CD14-positive monocyte (primary cell): ENCODE data around the gene HABP4. TPM values are rescaled to one million over a fixed set of nuclear protein-coding genes. Genes with fewer than 3 reads are reported as not detected.

Experiments
- DNase-seq, 3 donors: peaks; one replicate each; pipeline ENCODE4 v3.0.0-alpha.2; 2011 to 2022
- H2AFZ ChIP-seq: 2 replicates; pipeline ENCODE4 v1.6.0; 2012; ENCODE audit warnings: mild to moderate bottlenecking, low read depth, low read length, inconsistent platforms; ENCODE audit not compliant: insufficient read depth, poor library complexity, severe bottlenecking
- H3K27ac ChIP-seq, 2 donors: 1 replicate in 1 of 2; 2 replicates in 1 of 2; pipeline ENCODE4 v1.5.1; 2012 to 2013; ENCODE audit warnings: low read length in 2 of 2, control low read depth in 1 of 2, inconsistent platforms in 1 of 2, low read depth in 1 of 2, mild to moderate bottlenecking in 1 of 2
- H3K27me3 ChIP-seq, 2 donors: one replicate each; pipeline versions ENCODE4 v1.6.0 to v1.6.1; 2011 to 2013; ENCODE audit warnings: low read length in 2 of 2; ENCODE audit not compliant: control insufficient read depth in 2 of 2, insufficient read depth in 2 of 2
- H3K36me3 ChIP-seq, 2 donors: replicated peaks in 1 of 2; 1 replicate in 1 of 2; 2 replicates in 1 of 2; pipeline versions ENCODE4 v1.5.1 to v1.6.1; 2012 to 2013; ENCODE audit warnings: low read length in 2 of 2, control low read depth in 1 of 2, inconsistent platforms in 1 of 2, mild to moderate bottlenecking in 1 of 2; ENCODE audit not compliant: insufficient read depth in 2 of 2, control insufficient read depth in 1 of 2
- H3K4me1 ChIP-seq, 2 donors: 1 replicate in 1 of 2; 2 replicates in 1 of 2; pipeline versions ENCODE4 v1.5.1 to v1.6.1; 2012 to 2013; ENCODE audit warnings: low read length in 2 of 2, control low read depth in 1 of 2, inconsistent platforms in 1 of 2, mild to moderate bottlenecking in 1 of 2, moderate library complexity in 1 of 2; ENCODE audit not compliant: insufficient read depth in 2 of 2, control insufficient read depth in 1 of 2
- H3K4me2 ChIP-seq: replicated peaks from 2 replicates; pipeline ENCODE3; 2012; ENCODE audit warnings: low read length, moderate library complexity, mild to moderate bottlenecking; ENCODE audit not compliant: poor library complexity, severe bottlenecking; ENCODE audit errors: extremely low read depth
- H3K4me3 ChIP-seq, 3 experiments: fragments of 200-600 bp in 1 of 3; sonication (generic) in 1 of 3; replicated peaks in 1 of 3; 1 replicate in 2 of 3; 2 replicates in 1 of 3; pipeline ENCODE4 v1.5.1; 2011 to 2013; ENCODE audit warnings: low read length in 3 of 3, mild to moderate bottlenecking in 3 of 3, control low read depth in 2 of 3, low read depth in 2 of 3, inconsistent platforms in 1 of 3, moderate library complexity in 1 of 3
- H3K79me2 ChIP-seq: 2 replicates; pipeline ENCODE4 v1.6.0; 2012; ENCODE audit warnings: mild to moderate bottlenecking, control low read depth, inconsistent platforms, low read length, moderate library complexity; ENCODE audit not compliant: insufficient read depth
- H3K9ac ChIP-seq: 2 replicates; pipeline ENCODE4 v1.6.0; 2017; ENCODE audit warnings: low read length, mild to moderate bottlenecking; ENCODE audit not compliant: insufficient read depth, poor library complexity, severe bottlenecking
- H3K9me3 ChIP-seq, 2 donors: replicated peaks in 1 of 2; 1 replicate in 1 of 2; 2 replicates in 1 of 2; pipeline versions ENCODE4 v1.5.1 to v1.6.1; 2012 to 2013; ENCODE audit warnings: low read length in 2 of 2, control low read depth in 1 of 2; ENCODE audit not compliant: control insufficient read depth in 1 of 2, insufficient read depth in 1 of 2
- H4K20me1 ChIP-seq: 2 replicates; pipeline ENCODE4 v1.6.0; 2012; ENCODE audit warnings: mild to moderate bottlenecking, low read length, control low read depth, moderate library complexity; ENCODE audit not compliant: insufficient read depth
- H3K27ac Mint-ChIP-seq, 7 donors: one replicate each; pipeline ENCODE4 v1.8.0; 2020; ENCODE audit warnings: mild to moderate bottlenecking in 7 of 7, mixed read lengths in 7 of 7, moderate library complexity in 6 of 7, inconsistent platforms in 2 of 7
- H3K27me3 Mint-ChIP-seq, 3 donors: one replicate each; pipeline ENCODE4 v1.8.0; 2021 to 2022; ENCODE audit warnings: low read depth in 3 of 3, mild to moderate bottlenecking in 3 of 3, mixed read lengths in 3 of 3, moderate library complexity in 3 of 3, inconsistent platforms in 1 of 3
- H3K36me3 Mint-ChIP-seq, 2 donors: one replicate each; pipeline ENCODE4 v1.8.0; 2020; ENCODE audit warnings: mixed read lengths in 2 of 2, inconsistent platforms in 1 of 2, mild to moderate bottlenecking in 1 of 2
- H3K4me1 Mint-ChIP-seq: one replicate; pipeline ENCODE4 v1.8.0; 2020; ENCODE audit warnings: mild to moderate bottlenecking, mixed read lengths
- H3K4me3 Mint-ChIP-seq, 2 donors: one replicate each; pipeline ENCODE4 v1.8.0; 2020; ENCODE audit warnings: mild to moderate bottlenecking in 2 of 2, mixed read lengths in 2 of 2, moderate library complexity in 1 of 2
- H3K9me3 Mint-ChIP-seq, 7 donors: one replicate each; pipeline ENCODE4 v1.8.0; 2020 to 2022; ENCODE audit warnings: mixed read lengths in 7 of 7, mild to moderate bottlenecking in 6 of 7, moderate library complexity in 6 of 7, inconsistent platforms in 2 of 7
- WGBS: methylation state at CpG from one replicate; pipeline ENCODE4 v1.1.5; 2013; ENCODE audit warnings: missing lambda C conversion rate; ENCODE audit not compliant: insufficient coverage; 5-methylcytosine and 5-hydroxymethylcytosine counted together
- intact Hi-C, 2 donors: fragments of 100-400 bp; cut with micrococcal nuclease; formaldehyde crosslinking; loops; one replicate each; pipeline versions ENCODE4 v1.15.0 to v1.15.1; 2023
- polyA plus RNA-seq, 3 donors: library from polyadenylated mRNA; depleted of rRNA in 1 of 3; unstranded in 2 of 3; stranded (reverse) in 1 of 3; fragments of 300-500 nt in 2 of 3; fragments of >200 nt in 1 of 3; fragmentation: Illumina TruSeq in 2 of 3; gene quantifications; 1 replicate in 2 of 3; 2 replicates in 1 of 3; pipeline ENCODE4 v1.2.3, GENCODE V29; 2012 to 2021
- TF ChIP-seq, protein P1 (sequence below): fragments of 200-600 bp; IDR thresholded peaks from one replicate; pipeline ENCODE4 v1.8.0; 2022; ENCODE audit warnings: antibody characterized with exemption, mild to moderate bottlenecking

Gene HABP4
- polyA plus RNA-seq, 3 donors, result 0.54 to 0.97 (median 0.68) TPM

GRCh38 chr9:96484521-96484931 lies 34.6 kb downstream of the HABP4 start:
- intact Hi-C loops, result no loop called here
- Mint-ChIP-seq H3K27ac (no peak overlapping the region), H3K4me1 (peaks cover 8% of the 10 kb centered on the region), H3K27me3 (peaks cover 0 to 4% (median under 1%) of the 10 kb centered on the region in 3 donors), H3K4me3 (no peak overlapping the region), H3K9me3 (no peaks in the 10 kb centered on the region), H3K36me3 (no peaks in the 10 kb centered on the region)
- TF ChIP-seq, protein P1, sequence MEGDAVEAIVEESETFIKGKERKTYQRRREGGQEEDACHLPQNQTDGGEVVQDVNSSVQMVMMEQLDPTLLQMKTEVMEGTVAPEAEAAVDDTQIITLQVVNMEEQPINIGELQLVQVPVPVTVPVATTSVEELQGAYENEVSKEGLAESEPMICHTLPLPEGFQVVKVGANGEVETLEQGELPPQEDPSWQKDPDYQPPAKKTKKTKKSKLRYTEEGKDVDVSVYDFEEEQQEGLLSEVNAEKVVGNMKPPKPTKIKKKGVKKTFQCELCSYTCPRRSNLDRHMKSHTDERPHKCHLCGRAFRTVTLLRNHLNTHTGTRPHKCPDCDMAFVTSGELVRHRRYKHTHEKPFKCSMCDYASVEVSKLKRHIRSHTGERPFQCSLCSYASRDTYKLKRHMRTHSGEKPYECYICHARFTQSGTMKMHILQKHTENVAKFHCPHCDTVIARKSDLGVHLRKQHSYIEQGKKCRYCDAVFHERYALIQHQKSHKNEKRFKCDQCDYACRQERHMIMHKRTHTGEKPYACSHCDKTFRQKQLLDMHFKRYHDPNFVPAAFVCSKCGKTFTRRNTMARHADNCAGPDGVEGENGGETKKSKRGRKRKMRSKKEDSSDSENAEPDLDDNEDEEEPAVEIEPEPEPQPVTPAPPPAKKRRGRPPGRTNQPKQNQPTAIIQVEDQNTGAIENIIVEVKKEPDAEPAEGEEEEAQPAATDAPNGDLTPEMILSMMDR, result no peak
- no peak overlapping the region for H3K9ac ChIP-seq
- no peak overlapping the region for H2AFZ ChIP-seq
- H4K20me1 ChIP-seq, result no peaks in the 10 kb centered on the region
- no peak for DNase-seq
- H3K36me3 ChIP-seq, result no peaks in the 10 kb centered on the region
- H3K79me2 ChIP-seq, result no peaks in the 10 kb centered on the region
- H3K4me2 ChIP-seq, result no peak overlapping the region
- no CpG with 5 or more reads among the region's 4 CpGs for WGBS
- H3K27ac ChIP-seq, result no peak overlapping the region
- no peaks in the 10 kb centered on the region for H3K4me1 ChIP-seq
- H3K27me3 ChIP-seq, result no peaks in the 10 kb centered on the region
- H3K9me3 ChIP-seq, result no peaks in the 10 kb centered on the region
- H3K4me3 ChIP-seq, result no peak overlapping the region

DNA sequence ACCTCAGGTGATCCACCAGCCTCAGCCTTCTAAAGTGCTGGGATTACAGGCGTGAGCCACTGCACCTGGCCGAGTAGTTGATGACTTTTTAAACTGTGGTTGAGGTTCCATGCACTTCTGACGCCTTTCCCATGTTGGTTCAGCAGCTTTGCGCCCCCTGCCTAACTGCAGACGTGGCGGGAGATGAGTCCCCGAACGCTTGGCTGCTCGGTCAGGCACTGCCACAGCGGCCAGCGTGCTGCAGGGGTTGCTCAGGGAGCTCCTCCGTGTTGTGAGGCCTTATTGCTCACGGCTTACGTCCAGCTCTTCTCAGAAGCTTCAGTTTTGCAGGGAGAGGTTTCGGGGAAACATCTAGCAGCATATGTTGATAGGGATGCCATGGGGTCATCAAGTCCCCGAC lies 35.3 kb downstream of the HABP4 start:
- Histone ChIP-seq H3K9me3 (no peaks in the 10 kb centered on the region), H4K20me1 (no peaks in the 10 kb centered on the region), H3K4me2 (no peak overlapping the region), H3K27me3 (no peaks in the 10 kb centered on the region), H3K4me3 (no peak overlapping the region), H3K9ac (no peak overlapping the region), H3K79me2 (no peaks in the 10 kb centered on the region), H3K4me1 (no peaks in the 10 kb centered on the region), H3K36me3 (no peaks in the 10 kb centered on the region), H3K27ac (no peak overlapping the region), H2AFZ (no peak overlapping the region)
- H3K4me1 Mint-ChIP-seq, result peaks cover 8% of the 10 kb centered on the region
- H3K27me3 Mint-ChIP-seq, result peaks cover 0 to 4% (median 0%) of the 10 kb centered on the region in 3 donors
- no peak overlapping the region for H3K27ac Mint-ChIP-seq
- 97% methylated on average over 14 of the region's 16 CpGs for WGBS
- intact Hi-C loops, result no loop called here
- no peaks in the 10 kb centered on the region for H3K9me3 Mint-ChIP-seq
- peak overlapping the region in 1 of 2 donors; percentile 31 for H3K4me3 Mint-ChIP-seq
- no peak for DNase-seq
- H3K36me3 Mint-ChIP-seq, result no peaks in the 10 kb centered on the region
- TF ChIP-seq, protein P1, result no peak
